Ovary (tissue), 10 donors: ENCODE results near the gene ZNF106. TPM values are rescaled to one million over a fixed set of nuclear protein-coding genes. Genes with fewer than 3 reads are reported as not detected.

ENCODE experiments used
- DNase-seq, 5 donors: peaks; one replicate each; pipeline ENCODE4 v3.0.0-alpha.2; 2019 to 2020
- H3K27ac ChIP-seq, 2 donors: fragments of 200-600 bp; one replicate each; pipeline versions ENCODE4 v1.5.1 to v1.8.0; 2019 to 2022
- H3K27me3 ChIP-seq: fragments of 200-600 bp; one replicate; pipeline ENCODE4 v1.8.0; 2022
- H3K36me3 ChIP-seq: fragments of 200-600 bp; sonication (generic); one replicate; pipeline ENCODE4 v1.5.1; 2019
- H3K4me1 ChIP-seq: one replicate; pipeline ENCODE4 v1.8.1; 2013; ENCODE audit warnings: mild to moderate bottlenecking, moderate library complexity; ENCODE audit not compliant: insufficient read depth
- H3K4me3 ChIP-seq: fragments of 200-600 bp; sonication (generic); one replicate; pipeline ENCODE4 v1.5.1; 2017
- H3K9me3 ChIP-seq, 2 donors: fragments of 200-600 bp in 1 of 2; sonication (generic) in 1 of 2; one replicate each; pipeline versions ENCODE4 v1.5.1 to v1.8.1; 2013 to 2019; ENCODE audit warnings: mild to moderate bottlenecking in 1 of 2, moderate library complexity in 1 of 2
- EP300 ChIP-seq: sonication (generic); formaldehyde crosslinking; IDR thresholded peaks from one replicate; pipeline ENCODE4 v1.6.1; 2017; ENCODE audit warnings: antibody characterized with exemption
- POLR2A ChIP-seq: fragments of 450-650 bp; IDR thresholded peaks from one replicate; pipeline ENCODE4 v1.6.1; 2017; ENCODE audit warnings: antibody characterized with exemption, mild to moderate bottlenecking, moderate library complexity
- whole genome bisulfite sequencing, 3 donors: extraction: QIAGEN DNeasy Blood & Tissue Kit in 1 of 3; methylation state at CpG; one replicate each; pipeline versions ENCODE4 v1.1.5 to v1.1.7; 2013 to 2017; 5-methylcytosine and 5-hydroxymethylcytosine counted together
- intact Hi-C, 4 donors: fragments of 100-400 bp; cut with DNase I; formaldehyde crosslinking; loops; one replicate each; pipeline versions ENCODE4 v1.11.0 to v1.15.1; 2022 to 2023
- long read RNA-seq, 3 donors: library from polyadenylated mRNA in 2 of 3; unstranded in 2 of 3; transcript quantifications; one replicate each; pipeline ENCODE4 v2.0.0 and lab custom pipeline, GENCODE V29; 2021 to 2026
- polyA plus RNA-seq, 2 donors: library from polyadenylated mRNA; stranded (reverse); fragments of 200-250 nt in 1 of 2; fragments of 350-450 nt in 1 of 2; fragmentation: Illumina TruSeq in 1 of 2; extraction: RNeasy Lipid Tissue Mini Kit (QIAGEN cat#74804) in 1 of 2; gene quantifications; one replicate each; pipeline ENCODE4 v1.2.3, GENCODE V29; 2013 to 2014
- total RNA-seq, 7 donors: library from RNA; depleted of rRNA in 2 of 7; stranded (reverse); fragments of >200 nt in 2 of 7; fragmentation: NEBNext Ultra II Directional in 3 of 7; extraction: Animal tissue kit (Norgen Biotek cat#: 25700) in 3 of 7; gene quantifications; one replicate each; pipeline versions ENCODE4 v1.1.0 to v1.2.4, GENCODE V29; 2016 to 2023
- TF ChIP-seq, protein P1 (sequence below), 3 donors: fragments of 450-650 bp in 2 of 3; fragments of 200-600 bp in 1 of 3; IDR thresholded peaks; one replicate each; pipeline versions ENCODE4 v1.5.1 to v1.8.0; 2016 to 2022; ENCODE audit warnings: antibody characterized with exemption in 3 of 3, mild to moderate bottlenecking in 1 of 3
- donor health status: DM: no; HTN: no; CAD: no; lungs with moderate emphysema.
- donor health status: DM: no; HTN: no; CAD: no.
- donor health status: Bipolar disorder and iron deficiency.
- donor health status: DM: yes; HTN: yes; CAD: no.
- donor health status: DM: no; HTN: no; CAD: no.
- donor health status: DM: yes; HTN: yes; CAD: no.

ZNF106 gene
- total RNA-seq (10 to 100 TPM; 27.5 to 59.0 (median 43.4) TPM), polyA plus RNA-seq (10 to 100 TPM; 12.2 to 44.1 TPM)
- long read RNA-seq, donor 1, partial matches to known transcripts = 223 of 249 reads
- long read RNA-seq, donor 1, other reads (novel, unspliced or antisense) = 26 of 249 reads
- long read RNA-seq, donor 2, full-length matches to known transcripts = 2 of 13 reads
- long read RNA-seq, donor 2, partial matches to known transcripts = 11 of 13 reads
- long read RNA-seq, donor 2, other reads (novel, unspliced or antisense) = 0 of 13 reads
- long read RNA-seq, donor 3, full-length matches to known transcripts = 1 of 38 reads
- long read RNA-seq, donor 3, partial matches to known transcripts = 12 of 38 reads
- long read RNA-seq, donor 3, other reads (novel, unspliced or antisense) = 25 of 38 reads

DNA sequence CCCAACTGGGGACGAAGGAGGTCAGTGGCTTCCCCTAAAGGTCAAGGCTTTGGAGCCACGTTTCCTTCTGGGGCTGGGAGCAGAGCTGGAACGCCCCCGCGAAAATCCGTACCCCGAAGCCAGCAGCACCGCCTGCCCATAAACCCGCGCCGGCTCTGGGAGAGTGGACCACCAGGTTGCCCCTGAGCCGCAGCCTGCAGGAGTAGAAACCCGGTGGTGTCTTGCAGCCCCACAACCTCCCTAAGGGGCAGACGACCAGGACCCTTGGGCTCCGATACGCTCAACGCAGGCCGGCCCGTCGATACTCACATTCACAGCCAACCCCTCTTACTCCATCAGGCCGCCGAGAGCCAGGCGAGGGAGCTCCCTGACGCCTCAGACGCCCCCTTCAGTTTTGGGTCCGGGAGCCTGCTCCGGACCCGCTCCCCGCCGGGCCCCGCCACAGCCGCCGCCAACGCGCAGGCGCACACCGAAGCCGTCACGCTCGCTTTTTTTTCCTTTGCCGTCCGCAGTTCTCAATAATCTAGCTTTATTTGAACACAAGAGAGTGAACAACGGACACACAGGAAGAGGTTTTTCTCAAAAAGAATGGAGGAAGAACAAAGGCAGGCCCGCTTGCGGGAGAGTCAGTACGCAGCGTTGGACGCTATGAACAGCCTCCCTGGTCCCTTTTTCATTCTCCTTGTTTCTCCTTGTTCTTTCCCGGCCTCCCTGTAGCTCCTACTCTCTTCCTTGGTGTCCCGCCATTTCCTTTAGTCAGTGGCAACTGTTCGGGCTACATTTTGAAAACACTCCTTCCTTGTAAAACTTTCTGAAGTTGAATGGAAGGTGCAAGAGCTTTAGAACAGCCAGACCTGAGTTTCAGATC, at the start of gene ZNF106:
Gene ZNF106 (minus strand): TSS at position 471 of the 868 bp plus-strand sequence. CDS start 18,852 bp downstream, outside the sequence.
- TF ChIP-seq POLR2A (peak; percentile 79), EP300 (no peak)
- TF ChIP-seq, protein P1, sequence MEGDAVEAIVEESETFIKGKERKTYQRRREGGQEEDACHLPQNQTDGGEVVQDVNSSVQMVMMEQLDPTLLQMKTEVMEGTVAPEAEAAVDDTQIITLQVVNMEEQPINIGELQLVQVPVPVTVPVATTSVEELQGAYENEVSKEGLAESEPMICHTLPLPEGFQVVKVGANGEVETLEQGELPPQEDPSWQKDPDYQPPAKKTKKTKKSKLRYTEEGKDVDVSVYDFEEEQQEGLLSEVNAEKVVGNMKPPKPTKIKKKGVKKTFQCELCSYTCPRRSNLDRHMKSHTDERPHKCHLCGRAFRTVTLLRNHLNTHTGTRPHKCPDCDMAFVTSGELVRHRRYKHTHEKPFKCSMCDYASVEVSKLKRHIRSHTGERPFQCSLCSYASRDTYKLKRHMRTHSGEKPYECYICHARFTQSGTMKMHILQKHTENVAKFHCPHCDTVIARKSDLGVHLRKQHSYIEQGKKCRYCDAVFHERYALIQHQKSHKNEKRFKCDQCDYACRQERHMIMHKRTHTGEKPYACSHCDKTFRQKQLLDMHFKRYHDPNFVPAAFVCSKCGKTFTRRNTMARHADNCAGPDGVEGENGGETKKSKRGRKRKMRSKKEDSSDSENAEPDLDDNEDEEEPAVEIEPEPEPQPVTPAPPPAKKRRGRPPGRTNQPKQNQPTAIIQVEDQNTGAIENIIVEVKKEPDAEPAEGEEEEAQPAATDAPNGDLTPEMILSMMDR (IDR thresholded peaks at IDR 0.05) = peak in 1 of 3 donors; percentile 28
- Histone ChIP-seq H3K36me3 (no peaks in the 10 kb centered on the region), H3K27me3 (no peaks in the 10 kb centered on the region), H3K4me3 (peak within 1 kb of the TSS; percentile 49), H3K27ac (peak within 1 kb of the TSS; percentile 85 to 87), H3K4me1 (peaks cover 3% of the 10 kb centered on the region), H3K9me3 (no peaks in the 10 kb centered on the region)
- WGBS, 3 donors = 0 to 1% (median 1%) methylated on average over 50 to 51 of the region's 51 CpGs
- peak; percentile 86 to 93 (median 91) for DNase-seq
- intact Hi-C loops = no loop called here

DNA sequence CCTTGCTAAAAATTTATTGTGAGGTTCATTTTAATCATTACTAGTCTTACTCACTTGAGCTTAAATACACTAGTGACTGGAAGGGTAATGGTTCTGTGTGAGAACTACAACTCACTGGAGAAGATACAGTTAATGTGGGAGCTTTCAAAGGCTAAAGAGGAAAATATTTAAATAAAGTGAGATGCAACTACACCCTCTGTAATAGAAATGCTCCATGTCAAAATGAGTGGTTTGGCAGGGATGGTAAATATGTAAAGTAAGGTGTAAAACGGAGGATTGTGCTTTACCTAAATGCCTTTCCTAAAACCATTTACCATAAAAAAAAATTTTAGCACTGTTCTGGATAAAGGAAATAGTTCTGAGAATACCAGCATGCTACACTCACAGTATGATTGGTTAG, 42.3 kb upstream of the ZNF106 start:
- Histone ChIP-seq H3K9me3 (no peaks in the 10 kb centered on the region), H3K27me3 (no peaks in the 10 kb centered on the region), H3K4me3 (no peak overlapping the region), H3K4me1 (no peaks in the 10 kb centered on the region), H3K27ac (no peak overlapping the region), H3K36me3 (no peaks in the 10 kb centered on the region)
- DNase-seq = no peak
- TF ChIP-seq EP300 (no peak), POLR2A (no peak)
- TF ChIP-seq, protein P1 (IDR thresholded peaks at IDR 0.05) = no peak
- 82 to 90% (median 88%) methylated on average over 1 of the region's 1 CpG for WGBS, 3 donors
- intact Hi-C loops = no loop called here

DNA sequence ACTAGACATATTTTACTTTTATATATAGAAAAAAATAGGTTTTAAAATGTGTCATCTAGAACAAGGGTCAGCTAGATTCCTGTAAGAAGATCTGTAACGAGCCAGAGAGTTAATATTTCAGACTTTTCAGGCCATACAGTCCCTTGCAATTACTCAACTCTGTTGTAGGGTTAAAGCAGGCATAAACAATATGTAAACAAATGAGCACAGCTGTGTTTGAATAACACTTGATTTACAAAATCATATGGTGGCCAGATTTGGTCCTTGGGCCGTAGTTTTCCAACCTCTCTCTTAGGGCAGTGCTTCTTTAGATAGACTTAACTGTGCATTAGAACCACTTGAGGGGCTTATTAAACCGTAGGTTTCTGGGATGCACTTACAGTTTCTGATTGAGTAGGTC, 38.0 kb upstream of the ZNF106 start:
- no peak for DNase-seq
- 83 to 95% (median 91%) methylated on average over 3 of the region's 3 CpGs for WGBS, 3 donors
- Histone ChIP-seq H3K9me3 (no peaks in the 10 kb centered on the region), H3K27me3 (no peaks in the 10 kb centered on the region), H3K4me3 (no peak overlapping the region), H3K27ac (no peak overlapping the region), H3K36me3 (no peaks in the 10 kb centered on the region), H3K4me1 (no peaks in the 10 kb centered on the region)
- TF ChIP-seq, protein P1 (IDR thresholded peaks at IDR 0.05) = no peak
- TF ChIP-seq POLR2A (no peak), EP300 (no peak)
- intact Hi-C loops = no loop called here

DNA sequence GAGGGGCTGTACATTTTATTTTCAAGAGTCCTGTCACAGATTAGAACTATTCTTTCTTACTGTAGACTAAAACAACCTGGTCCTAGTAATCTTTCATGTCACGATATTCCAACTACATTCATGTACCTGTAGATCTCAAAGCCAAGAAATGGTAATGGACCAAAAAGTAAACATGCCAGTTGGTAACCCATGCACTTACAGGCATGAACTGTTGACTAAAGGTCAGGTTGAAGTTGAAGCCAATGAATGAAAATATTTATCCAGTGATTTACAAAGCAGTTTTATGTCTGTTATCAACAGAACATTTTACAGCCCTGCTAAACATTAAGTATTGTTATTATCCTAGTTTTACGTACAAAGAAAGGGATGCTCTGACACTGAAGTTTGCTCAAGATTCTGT, 32.4 kb upstream of the ZNF106 start:
- Histone ChIP-seq H3K4me1 (no peaks in the 10 kb centered on the region), H3K27ac (no peak overlapping the region), H3K27me3 (no peaks in the 10 kb centered on the region), H3K4me3 (no peak overlapping the region), H3K9me3 (no peaks in the 10 kb centered on the region), H3K36me3 (no peaks in the 10 kb centered on the region)
- no peak for DNase-seq
- WGBS, 3 donors = 74 to 96% (median 95%) methylated on average over 2 of the region's 2 CpGs
- intact Hi-C loops = no loop called here
- TF ChIP-seq EP300 (no peak), POLR2A (no peak)
- TF ChIP-seq, protein P1 (IDR thresholded peaks at IDR 0.05) = no peak
